Activated CD4-positive, alpha-beta T cell treated with anti-CD3 and anti-CD28 coated beads, Interleukin-2, amount 50 U/mL, for 16 hours (primary cell): ENCODE measurements around the gene PTPRJ.

ENCODE experiments used
- DNase-seq: peaks from one replicate; pipeline ENCODE4 v3.0.0-alpha.2; 2020

Gene PTPRJ

DNA sequence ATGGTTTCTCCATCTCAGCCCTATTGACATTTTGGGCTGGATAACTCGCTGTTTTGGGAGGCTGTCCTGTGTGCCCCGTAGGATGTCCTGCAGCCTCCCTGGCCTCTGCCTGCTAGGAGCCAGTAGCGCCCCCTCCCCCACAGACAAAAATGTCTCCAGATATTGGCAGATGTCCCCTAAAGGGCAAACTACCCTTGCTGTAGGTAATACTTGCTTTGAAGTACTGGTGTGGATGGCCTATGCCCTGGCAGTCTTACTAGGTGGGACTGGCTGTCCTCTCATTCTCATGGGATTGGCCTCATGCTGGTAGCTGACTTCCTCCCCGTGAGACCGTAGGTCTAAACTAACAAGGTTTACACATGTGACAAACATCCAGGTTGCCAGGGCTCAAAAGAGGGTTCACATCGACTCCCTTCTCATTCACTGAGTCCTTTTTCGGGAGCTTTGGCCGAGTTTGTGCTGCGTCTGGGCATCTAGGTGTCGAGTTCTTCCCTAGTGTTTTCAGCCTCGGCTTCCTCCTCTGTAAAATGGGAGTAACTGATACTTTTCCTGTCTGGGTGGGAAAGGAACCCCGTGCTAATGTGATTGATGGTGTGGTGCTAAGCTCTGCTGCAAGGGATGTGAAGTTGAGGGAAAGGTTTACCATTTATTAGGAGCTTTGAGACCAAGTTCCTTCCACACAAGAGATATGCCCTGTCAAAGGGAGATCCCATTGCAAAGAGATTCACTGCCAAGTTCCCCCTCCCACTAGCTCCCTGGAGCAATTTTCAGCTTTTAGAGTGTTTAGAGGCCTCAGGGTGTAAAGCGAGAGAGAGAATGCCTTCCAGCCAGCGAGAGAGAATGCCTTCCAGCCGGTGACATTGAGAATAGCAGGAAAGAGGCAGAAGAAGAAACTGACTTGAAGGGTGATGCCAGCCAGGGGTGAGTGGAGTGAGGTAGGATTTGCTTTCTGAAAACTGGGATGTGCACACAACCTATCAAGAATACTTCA lies 17.0 kb downstream of the PTPRJ start:
- DNase-seq = no peak

DNA sequence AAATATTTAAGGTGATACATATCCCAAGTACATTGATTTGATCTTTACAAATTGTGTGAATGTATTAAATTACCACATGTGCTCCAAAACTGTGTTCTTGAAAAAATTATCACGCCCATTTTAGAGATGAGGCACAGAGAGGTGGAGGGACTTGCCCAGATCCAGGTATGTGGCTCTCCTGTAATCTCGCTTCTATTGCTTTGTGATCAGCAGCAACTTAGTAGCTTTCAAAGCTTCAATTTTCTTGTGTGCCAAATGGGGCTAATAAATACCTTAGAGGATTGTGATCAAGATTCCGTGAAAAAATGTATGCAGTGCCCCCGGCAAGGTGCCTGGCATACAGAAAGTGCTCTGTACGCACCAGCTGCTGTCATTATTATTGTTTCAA lies 18.0 kb downstream of the PTPRJ start:
- DNase-seq = no peak

DNA sequence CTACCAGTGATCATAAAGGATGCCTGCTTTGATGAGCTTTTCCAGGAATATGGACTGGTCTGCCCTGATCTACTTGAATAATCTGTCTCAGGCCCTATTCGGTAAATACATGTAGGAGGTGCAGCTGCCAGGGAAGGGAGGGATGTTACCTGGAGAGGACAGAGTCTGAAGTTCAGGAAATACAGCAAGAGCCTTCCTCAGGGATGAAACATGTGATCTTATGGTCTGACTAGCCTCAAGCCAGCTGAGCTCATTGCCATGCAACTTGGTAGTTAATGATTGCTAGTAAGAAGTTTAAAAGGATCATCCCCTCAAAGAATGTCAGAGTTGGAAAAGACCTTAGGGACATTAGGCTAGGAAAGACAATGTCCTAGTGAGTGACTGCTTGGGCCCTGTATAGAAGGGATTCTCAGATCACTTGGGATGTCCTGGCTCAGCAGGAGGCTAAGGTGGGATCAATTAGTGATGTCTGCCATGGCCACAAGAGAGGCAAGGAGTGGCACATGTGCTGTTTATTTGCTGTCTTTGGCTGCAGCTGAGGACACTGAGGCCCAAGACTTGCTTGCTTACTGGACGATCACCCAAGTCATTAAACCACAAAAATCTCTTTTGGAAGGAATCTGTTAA lies 18.5 kb downstream of the PTPRJ start:
- no peak for DNase-seq

DNA sequence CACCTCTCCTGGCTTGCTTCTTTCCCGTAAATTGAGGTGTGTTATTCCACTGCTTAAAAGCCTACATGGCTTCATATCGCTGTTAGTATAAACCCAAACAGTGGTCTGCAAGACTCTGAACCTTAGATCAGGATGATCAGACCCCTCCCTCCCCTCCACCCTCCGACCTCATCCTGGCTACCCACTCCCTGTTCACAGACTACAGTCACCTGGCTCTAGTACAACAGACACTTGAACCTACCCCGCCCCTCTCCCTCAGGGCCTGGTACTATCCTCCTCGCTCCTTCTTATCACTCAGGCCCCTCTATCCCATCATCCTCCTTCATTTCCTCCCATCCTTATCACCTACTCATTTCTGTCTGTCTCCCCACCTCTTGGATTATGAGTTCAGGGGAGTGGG lies 20.1 kb downstream of the PTPRJ start:
- DNase-seq = no peak

DNA sequence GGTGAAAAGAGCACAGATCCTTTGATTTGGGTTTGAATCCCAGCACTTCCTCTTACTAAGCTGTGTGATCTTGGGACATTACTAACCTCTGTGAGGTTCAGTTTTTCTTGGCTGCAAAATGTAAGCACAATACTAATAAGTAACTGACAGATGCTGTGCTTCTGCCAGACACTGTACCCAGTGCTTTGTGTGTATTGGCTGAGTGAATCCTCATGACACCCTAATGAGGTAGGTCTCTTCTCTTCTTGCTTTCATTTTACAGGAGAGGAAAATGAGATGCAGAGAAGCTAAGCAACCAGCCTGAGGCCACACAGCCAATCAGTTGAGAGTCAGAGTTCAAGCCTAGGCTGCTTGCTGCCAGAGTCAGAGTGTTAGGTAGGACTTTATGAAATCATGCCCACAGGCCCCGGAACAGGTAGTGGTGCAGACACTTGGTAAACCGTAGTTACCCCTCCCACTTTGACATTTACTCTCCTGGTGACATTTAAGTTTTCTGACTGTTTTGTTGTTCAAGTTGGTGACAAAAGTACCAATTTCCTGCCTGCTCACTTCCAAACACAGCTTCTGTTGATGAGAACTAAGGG lies 21.2 kb downstream of the PTPRJ start:
- peak; percentile 95 for DNase-seq

DNA sequence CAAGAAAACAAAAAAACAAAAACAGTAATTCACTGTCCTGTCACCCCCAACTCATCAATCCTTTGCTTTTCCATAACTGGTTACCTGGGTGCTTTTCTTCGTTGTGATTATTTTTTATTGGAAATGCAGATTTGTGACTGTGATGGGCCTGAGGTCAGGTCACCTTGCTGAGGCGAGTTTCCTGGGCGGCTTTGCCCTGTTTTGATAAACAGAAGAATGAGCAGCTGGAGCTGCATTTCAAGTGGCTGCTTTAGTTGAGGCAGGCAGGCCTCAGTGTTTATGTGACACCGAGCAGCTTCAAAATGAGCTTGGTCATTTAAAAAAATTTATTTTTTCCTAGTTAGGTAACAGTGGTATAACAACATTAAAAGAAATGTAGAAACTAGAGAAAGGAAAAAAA lies 22.2 kb downstream of the PTPRJ start:
- DNase-seq = no peak

DNA sequence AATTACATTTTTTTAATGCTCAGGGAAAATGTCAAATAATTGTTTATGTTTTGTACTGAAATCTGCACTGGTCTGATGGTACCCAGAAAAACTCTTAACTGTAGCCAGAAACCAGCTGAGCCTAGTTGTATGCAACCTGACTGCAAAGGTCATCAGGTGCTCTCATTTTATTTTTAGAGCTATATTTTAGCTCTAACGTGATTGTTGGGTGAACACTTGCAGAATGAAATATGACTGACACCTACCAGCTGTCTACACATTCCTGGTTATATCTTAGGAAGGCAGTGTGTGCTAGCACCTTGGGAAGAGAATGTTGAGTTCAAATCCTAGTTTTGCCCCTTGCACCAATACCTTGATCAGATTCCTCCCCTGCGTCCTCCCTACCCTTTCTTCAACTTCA lies 23.6 kb downstream of the PTPRJ start:
- DNase-seq = no peak

DNA sequence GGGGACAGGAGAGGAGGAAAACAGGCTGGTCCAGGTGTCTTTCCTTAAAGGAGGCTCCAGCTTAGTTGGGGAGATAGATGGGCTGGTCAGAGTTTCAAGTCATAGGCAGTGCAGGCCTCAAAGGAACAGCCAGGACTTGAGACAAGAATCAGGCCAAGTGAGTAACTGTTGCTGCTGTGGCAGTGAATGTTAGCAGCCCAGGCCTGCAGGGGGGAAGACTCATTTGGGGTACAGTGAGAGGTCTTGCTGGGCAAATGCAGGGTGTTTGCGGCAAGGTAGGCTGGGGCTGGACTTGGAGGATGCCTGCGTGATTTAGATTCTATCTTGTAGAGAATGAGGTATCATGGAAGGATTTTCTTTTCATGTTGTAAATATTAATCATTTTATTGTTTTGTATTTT lies 24.1 kb downstream of the PTPRJ start:
- DNase-seq = no peak

DNA sequence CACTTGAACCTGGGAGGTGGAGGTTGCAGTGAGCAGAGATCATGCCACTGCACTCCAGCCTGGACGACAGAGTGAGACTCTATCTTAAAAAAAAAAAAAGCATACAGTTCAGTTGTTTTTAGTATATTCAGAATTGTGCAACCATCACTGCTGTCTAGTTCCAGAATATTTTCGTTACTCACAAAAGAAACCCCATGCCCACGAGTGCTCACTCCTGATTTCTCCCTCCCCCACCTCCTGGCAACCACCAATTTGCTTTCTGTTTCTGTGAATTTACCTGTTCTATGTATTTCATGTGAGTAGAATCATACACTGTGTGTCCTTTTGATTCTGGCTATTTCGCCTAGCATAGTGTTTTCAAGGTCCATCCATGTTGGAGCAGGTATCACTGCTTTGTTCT lies 24.8 kb downstream of the PTPRJ start:
- peak; percentile 71 for DNase-seq

DNA sequence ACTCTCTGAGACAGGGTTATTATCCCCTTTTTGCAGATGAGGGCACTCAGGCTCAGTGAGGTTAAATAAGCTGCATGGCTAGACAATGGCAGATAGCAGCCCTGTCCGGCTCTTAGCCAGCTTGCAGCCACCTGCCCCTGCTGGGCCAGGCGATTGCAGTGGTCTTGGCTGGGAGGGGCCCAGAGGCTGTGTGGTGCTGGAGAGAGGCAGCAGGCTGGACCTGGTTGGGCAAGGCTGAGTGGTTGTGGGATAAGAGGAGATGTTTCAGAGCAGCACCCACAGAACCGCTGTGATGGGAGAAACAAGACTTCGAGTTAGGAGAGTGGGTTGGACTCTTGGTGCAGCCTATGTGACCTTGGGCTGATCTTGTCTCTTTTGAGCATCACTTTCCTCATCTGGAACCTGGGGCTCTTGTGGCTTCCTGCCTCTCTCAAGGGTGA lies 25.5 kb downstream of the PTPRJ start:
- DNase-seq = peak; percentile 72

DNA sequence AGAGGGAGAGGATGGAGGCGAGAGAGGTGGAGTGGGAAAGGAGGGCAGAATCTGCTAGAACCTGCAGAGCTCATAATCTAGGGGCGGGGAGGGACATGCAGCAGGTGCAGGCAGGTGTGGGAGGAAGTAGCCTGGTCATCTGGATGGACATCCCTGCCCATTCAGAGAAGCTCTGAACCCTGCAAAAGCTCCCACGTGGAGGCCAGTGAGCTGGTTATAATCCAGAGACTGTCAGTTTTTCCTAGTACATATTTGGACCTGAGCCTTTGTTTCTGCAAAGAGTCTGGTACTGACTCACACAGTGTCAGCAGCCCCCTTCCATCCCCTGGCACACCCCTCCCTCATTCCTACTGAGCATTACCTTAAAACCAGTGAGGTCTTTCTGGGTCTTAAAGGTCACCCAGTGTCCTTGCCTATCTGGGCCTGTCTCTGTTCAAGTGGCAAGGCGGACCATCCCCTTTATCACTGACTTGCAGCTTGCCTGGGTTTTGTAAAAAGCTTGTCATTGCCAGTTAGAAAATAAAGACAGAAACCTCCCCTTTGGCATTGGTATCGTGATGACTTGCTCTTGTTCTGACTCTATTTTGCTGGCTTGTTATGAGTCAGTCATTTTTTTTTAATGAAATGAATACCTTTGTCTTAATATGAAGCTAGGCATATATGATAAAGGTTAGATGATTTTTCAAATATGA lies 26.1 kb downstream of the PTPRJ start:
- peak; percentile 94 for DNase-seq

DNA sequence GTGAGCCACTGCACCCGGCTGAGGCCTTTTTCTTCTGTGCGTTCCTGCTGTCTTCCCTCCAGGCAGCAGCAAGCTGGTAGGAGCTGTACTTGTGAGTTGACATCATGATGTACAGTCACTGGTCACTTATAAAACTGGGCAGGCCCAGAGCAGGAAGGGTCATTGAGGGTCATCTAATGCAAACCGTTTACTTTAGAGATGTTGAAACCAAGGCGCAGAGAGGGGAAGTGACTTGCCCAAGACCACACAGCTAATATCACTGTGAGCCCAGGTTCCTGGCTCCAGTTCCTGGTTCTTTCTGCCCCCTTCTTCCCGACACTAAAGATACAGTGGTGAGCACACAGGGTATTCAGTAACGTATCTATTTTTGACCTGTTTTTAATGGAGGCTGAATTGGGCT lies 27.3 kb downstream of the PTPRJ start:
- DNase-seq = no peak

DNA sequence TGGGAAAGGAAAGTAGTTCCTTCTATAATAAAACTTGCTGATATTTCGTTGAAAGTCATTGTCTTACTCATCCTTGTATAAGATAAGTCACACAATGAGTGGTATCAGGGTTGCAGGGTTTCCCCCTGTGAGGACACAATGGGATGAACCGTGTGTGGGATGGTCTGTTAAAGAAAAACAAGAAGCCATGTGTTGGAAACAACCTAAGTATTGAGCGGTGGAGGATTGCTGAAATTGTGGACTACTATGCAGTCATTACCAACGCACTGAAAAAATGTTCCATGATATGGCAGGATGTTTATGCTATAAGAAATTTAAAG lies 28.6 kb downstream of the PTPRJ start:
- peak; percentile 95 for DNase-seq

DNA sequence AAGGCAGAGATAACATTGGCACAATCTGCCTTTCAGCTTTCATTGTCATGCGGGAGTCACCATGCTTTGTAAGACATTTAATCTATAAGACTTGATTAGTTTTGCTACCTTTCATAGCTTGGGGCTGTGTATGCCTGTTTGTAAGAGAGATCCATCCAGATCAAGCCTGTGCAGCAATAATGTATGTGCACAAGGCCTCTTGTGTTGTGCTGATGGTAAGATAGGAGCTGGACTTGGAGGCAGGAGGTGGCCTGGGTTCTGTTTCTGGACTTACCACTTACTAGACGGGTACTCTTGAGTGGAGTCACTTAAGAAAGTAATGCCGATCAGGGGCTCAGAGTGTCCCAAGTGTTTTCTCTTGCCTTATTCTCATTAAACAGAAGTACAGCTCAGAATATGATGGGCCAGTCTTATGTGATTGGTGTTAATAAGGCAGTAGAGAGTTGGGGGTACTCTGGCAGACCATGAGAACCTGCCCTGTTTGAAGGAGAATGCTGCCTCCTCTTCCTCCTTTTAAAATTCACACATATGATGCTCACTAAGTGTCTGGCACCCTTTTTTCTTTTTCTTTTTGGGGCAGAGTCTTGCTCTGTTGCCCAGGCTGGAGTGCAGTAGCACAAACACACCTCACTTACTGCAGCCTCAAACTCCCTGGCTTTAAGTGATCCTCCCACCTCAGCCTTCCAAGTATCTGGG lies 30.9 kb downstream of the PTPRJ start:
- no peak for DNase-seq

DNA sequence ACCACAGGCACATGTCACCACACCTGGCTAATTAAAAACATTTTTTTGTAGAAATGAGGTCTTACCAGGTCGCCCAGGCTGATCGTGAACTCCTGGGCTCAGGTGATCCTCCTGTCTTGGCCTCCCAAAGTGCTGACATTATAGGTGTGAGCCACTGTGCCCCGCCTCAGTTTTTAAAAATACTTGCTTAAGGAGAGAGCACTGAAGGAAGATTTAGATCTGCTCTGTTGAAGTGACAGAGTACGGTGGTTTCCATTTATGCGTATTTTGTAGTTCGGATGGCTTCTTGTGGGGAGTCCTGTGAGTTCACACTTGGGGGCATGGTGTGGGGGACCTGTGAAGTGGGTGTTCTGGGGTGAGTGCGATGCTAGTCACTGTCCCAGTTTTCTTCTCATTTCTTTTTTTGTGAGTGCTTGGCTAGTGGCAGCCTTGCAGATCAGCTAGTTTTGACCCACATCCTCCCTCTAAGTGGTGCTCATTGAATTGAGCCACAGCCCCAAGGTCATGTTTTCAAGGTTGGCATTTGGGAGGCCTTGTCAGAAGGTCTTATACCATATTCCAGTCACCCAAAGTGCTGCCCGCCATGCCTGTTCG lies 31.5 kb downstream of the PTPRJ start:
- peak; percentile 72 for DNase-seq

DNA sequence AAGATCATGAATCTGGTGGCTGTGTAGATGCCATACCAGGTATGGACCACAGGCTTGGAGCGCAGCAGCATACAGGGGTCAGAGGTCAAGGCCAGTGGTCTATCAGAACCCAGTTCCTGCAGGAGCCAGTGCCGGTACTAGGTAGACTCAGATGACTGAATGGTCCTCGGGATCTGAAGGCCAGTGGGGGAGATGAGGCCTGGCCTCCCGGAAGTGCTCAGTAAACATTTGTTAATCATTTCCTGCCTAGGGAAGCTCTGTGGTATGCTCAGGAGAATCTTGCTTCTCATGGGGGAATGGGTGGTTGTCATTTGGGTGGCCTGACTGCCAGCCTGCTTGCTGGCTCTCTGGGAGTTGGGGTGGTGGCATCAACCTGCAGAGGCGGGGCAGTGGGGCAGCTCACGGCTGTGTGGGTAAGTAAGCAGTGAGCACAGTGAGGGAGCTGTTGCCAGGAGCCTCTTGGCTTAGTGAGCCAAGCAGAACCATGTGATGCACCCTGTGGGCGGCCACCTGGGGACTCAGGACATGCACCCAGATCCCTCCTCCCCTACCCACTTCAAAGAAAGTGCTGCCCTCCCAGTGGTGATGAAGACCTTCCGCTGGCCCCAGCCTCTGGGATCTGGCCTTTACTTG lies 33.0 kb downstream of the PTPRJ start:
- DNase-seq = peak; percentile 87

DNA sequence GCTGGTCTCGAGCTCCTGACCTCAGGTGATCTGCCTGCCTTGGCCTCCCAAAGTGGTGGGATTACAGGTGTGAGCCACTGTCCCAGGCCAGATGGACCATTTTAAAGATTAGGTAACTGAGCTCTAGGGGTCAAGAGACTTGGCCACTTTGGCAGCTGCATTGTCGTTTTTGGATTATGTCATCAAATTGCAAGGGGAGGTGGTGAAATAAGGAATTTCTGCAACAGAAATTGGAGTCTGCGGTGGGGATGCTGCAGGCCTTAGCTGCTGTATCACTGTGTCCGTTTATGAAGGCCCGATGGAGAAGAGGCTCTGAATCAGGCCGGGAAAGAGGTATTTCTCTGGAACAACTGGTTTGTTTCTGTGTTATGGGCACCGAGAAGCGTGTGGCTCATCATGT lies 34.6 kb downstream of the PTPRJ start:
- no peak for DNase-seq

DNA sequence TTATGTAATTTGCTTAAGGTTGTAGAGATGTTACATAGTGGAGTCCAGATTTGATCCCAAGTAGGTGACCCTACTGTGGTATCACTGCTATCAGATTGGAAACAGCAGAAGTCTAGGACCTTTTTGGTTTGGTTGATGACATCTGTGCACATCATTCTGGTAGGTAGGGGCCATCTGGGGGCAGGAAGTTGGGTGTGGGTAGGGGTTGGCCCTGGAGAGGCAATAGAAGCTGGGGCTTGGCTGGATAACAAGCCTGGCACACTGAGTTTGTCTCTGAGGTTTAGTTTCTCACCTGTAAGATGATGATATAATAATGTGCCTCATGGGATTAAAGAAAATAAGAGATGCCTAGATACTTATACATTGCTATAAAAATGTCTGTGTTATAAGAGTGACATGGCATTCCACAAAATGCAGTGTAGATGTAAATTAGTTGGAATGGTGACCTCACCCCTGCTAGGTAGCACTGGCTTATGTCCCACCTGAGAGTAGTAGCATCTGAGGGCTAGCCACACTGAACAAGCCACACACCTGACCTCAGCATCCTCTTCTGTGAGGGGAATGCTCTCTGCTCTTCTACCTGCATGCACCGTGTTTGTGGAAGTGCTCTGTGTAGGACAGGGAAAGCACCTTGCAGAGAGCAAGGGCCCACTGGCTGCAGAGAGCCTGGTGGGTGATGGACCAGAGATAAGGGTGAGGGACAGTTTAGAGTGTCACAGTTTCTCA lies 36.9 kb downstream of the PTPRJ start:
- peak; percentile 68 for DNase-seq

DNA sequence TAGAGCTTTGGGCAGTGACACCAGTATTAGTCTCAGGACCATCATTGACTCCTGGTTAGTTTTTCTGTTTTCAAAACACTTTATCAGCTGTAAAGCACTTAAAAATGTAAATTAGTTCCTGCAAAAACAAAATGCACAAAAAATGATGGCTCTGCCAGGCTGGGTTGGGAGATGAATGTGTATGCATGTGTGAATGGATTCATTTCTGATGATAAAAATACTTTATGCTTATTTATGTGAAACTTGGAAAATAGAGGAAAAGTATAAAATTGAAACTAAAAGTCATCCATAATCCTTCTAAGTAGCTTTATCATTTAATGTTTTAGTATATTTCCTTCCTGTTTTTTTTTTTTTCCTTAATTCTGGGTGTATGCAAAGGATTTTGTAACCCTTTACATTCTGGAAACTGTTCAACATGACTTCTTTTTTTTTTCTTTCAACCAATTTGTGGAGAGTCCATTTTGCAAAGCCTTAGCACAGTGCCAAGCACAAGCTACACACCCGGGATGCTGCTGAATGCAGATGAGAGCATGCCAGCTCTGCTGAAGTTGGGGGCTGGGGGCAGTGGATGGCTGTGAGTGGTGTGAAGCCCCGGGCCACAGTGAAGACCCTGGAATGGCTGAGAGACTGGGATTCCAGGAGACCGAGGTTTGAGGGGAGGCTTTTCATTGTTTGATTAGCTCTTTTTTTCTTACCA lies 37.6 kb downstream of the PTPRJ start:
- no peak for DNase-seq

DNA sequence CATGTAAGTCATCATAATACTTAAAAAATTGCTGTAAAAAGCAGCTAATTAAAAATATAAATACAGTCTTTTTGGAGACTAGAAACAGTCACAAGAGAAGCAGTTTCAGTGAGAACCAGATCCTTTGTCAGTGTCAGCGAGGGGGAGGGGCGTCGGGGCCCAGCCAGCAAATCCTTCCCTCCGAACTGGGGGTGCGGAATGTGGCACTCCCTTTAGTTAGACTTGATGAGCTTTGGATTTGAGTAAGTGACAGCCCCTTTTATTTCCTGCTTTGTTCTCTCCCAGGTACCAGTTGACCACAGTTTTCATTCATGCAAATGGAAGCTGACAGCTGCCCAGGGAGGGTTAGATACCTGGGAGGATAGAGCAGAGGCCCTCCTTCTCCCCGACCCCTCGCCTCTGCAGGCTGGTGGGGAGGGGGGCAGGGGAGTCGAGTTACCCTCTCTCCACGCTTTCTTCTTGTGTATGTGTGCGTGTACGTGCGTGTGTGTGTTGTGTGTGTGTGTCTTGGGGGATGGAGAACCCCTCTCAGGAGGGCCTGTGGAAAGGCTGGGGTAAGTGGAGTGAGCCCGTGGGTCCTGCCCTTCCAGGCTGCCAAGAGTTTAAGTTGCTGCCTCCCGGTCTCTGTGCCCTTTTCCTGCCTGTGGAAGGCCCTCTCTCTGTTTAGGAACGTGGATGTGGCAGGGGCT lies 38.3 kb downstream of the PTPRJ start:
- DNase-seq = peak; percentile 60
